Prostate gland (tissue), 2 donors: ENCODE measurements around the gene ZFAND3.

Source experiments
- CTCF ChIP-seq, 4 experiments: fragments of 200-600 bp in 2 of 4; fragments of 450-650 bp in 2 of 4; sonication (generic) in 2 of 4; IDR thresholded peaks; 1 replicate in 3 of 4; 2 replicates in 1 of 4; pipeline ENCODE4 v1.5.1; 2016 to 2019; ENCODE audit warnings: antibody characterized with exemption in 4 of 4, mild to moderate bottlenecking in 2 of 4, moderate library complexity in 2 of 4
- POLR2A ChIP-seq: fragments of 450-650 bp; IDR thresholded peaks from one replicate; pipeline ENCODE4 v1.6.1; 2016; ENCODE audit warnings: antibody characterized with exemption, mild to moderate bottlenecking
- POLR2AphosphoS5 ChIP-seq: sonication (generic); formaldehyde crosslinking; IDR thresholded peaks from one replicate; pipeline ENCODE4 v1.6.1; 2017; ENCODE audit warnings: antibody characterized with exemption

- TF ChIP-seq POLR2A: no peak
- TF ChIP-seq CTCF (IDR thresholded peaks at IDR 0.05): no peak
- no peak for TF ChIP-seq POLR2AphosphoS5
Measured at GRCh38 chr6:38149531-38149930, 330.0 kb downstream of the ZFAND3 start.
